SH-SY5Y (cell line): Measurements from ENCODE around the gene SV2B.

Source experiments
- GATA2 ChIP-seq: IDR thresholded peaks from 2 replicates; pipeline ENCODE4 v1.6.1; 2011; ENCODE audit warnings: mild to moderate bottlenecking, low read depth, low read length
- GATA3 ChIP-seq: IDR thresholded peaks from 2 replicates; pipeline ENCODE4 v1.6.1; 2011; ENCODE audit warnings: low read depth, mild to moderate bottlenecking, low read length, moderate library complexity

- TF ChIP-seq GATA3, result no peak
- TF ChIP-seq GATA2, result no peak
These were observed 182.4 kb downstream of the SV2B start for GRCh38 chr15:91282486-91282885.
